SW 1271 (cell line): Measurements from ENCODE around the gene DUSP11.
"Not testable (repeated sequence)": the region's sequence is repeated elsewhere in the genome, so short reads cannot be mapped to it uniquely, and the experiment has no call there.

Experiments used
- DNase-seq, 2 experiments: peaks; one replicate each; lab custom pipeline; 2025; lab: John Stamatoyannopoulos, UW

DUSP11 gene

DNA sequence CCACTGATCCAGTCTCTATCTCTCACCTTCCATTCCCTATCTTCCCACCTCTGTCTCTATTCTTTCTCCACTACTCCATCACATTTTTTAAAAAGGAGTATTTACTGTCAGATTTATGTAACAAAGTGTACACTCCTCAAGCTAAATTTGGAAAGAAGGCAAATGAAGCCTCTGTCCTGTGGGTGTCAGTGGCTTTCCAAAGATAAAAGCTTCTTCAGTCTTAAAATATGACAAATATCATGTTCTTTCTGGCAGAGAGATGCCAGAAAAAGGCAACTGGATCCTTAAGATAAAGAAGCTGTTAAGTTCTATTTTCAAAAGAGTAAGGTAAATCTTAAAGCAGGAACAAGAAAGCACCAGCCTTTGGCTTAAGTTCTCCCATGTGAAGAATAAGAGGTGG is 7.1 kb downstream of the DUSP11 start:
- no peak for DNase-seq

DNA sequence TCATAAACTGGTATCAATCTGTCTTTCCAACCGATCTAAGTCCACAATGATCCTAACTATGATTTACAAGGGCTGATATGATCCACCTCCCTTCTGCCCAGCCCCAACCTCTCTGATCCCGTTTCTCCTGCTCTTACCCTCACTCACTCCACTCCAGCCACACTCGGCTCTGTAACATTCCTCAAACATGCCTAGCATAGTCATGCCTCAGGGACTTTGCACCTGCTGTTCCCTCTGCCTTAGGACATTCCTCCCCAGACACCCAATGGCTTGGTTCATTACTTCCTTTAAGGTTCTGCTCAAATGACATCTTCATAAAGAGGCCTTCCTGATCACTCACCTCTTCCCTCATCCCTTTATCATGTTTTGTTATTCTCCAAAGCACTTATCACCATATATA is 9.2 kb downstream of the DUSP11 start:
- no peak for DNase-seq

GRCh38 chr2:73766994-73767393 is 12.9 kb downstream of the DUSP11 start:
- DNase-seq = no peak

DNA sequence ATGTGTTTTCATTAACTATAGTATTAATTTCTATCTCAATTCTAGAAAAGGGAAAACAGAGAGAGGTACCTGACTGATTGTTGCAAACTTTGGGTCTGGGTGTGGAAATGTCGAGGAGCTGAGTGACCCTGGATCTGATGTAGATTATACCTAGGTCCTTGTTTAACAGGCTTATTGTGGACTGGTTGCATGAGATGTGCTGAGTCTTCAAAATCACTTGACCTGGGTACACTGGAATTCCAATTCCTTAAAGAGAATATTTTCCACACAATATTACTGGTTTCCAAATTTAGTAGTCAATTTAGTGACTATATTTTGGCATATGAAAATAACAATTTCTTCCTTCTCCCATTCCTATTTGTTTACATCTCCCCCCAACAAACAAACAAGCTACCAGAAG is 13.6 kb downstream of the DUSP11 start:
- DNase-seq = no peak

GRCh38 chr2:73764945-73765344 is 15.0 kb downstream of the DUSP11 start:
- no peak for DNase-seq

DNA sequence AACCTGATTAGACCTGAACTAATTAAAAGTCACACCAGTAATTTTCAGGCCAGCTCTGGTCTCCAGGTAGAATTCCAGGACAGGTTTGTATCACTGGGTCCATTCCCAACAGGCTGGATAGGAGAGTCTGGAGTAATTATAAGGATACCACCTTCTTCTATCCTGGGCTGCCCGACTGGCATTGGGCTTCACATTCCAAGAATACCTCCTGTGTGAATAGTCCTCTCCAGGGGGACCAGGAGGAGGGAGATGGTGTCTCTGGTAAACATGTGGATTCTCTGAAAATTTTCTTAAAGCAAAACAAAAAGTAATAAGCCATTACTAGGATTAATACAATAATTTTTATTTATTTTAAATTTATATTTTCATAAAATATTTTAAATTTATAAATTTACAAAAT is 17.3 kb downstream of the DUSP11 start:
- peak in 1 of 2 experiments; percentile 19 for DNase-seq

- DNase-seq = no peak
Measured at GRCh38 chr2:73759904-73760303, 20.0 kb downstream of the DUSP11 start.

DNA sequence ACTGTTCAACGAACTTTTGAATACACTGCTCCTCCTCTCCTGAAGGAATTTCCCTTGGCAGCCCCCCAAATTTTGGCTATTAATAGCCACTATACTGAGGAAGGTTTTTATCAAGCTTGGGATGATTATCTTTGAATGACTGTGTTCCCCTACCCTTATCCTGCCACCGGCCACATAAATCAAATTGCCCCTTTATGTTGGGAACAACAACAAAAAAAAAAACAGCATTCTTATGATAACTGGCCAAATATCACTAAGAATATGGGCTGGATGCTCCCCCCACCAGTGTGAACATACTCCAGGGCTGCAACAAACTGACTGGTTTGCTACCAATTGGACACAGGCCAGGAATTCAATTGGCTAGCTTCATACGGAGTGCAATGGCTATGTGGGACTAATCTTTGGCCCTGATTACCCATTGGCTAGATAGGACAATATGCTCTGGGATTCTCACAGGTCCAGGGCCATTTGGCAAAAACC is 20.6 kb downstream of the DUSP11 start:
- no peak for DNase-seq

GRCh38 chr2:73754332-73754731 is 25.6 kb downstream of the DUSP11 start:
- not testable (repeated sequence) for DNase-seq

DNA sequence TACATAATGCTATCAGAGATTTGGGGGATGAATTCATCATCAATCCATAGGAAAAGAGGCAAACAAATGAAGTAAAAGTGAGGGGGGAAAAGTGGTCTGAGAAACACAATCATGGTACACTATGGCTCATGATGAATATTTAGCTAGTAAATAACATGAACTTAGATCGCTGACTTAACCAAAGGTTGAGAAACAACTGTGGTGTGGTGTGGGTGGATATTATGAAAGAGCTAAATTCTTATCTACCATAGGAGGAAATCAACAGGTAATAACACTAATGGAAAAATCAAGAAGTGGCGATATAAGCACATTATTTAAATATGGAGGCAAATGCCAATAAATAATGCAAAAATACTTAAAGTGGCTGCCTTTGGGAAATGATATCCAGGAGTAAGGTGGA is 30.6 kb downstream of the DUSP11 start:
- no peak for DNase-seq

DNA sequence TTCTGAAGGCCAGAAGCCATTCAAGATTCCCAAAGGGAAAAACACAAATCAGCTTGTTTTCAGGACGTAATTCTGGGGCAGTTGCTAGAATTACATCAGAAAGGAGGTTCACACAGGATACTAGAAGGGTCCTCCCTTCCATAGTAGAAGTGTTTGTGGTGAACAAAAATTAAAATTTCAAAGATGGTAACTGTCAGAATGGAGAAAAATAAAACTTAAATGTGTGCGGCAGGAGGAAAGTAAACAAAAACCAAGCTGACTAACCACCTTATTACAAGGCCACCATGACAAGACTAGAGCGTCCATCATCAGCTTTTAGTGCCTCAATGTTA is 33.1 kb downstream of the DUSP11 start:
- DNase-seq = no peak

DNA sequence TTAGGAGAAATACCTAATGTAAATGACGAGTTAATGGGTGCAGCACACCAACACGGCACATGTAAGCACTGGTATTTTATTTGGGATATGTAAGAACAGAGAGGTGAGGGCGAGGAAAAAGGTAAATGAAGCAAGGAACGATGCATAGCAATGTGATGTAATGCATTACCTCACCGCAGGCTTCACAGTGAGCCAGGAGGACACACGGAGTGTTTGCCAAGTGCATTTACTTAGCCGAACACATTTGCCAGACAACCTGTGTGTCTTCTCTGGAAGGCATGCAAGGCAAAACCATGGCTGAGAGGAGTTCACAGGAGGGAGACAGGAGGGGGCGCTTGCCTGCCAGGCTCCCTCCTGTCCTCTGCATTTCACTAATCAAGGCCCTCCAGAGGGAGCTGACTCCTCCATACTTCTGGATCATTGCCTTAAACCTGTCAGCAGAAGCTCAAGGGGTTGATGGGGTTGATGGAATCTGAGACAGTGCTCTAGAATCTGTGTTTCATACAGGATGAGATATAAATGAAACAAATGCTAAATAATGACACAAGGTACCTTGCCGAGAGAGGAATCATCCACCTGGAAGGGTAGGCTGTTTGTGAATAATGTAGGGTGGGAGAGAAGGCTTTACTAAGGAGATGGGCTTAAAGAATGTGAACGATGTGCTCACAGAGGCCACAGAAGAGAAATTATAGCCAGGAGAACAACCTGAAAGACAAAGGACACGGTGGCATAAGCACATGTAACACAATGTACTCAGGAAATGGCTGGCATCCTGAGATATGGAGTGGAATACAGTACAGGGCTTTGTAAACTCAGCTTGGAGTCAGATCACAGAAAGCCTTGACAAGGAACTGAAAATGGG is 33.7 kb downstream of the DUSP11 start:
- no peak for DNase-seq

- DNase-seq = no peak
Measured at GRCh38 chr2:73740767-73741166, 39.1 kb downstream of the DUSP11 start.

GRCh38 chr2:73739101-73739500 is 40.8 kb downstream of the DUSP11 start:
- DNase-seq = no peak

DNA sequence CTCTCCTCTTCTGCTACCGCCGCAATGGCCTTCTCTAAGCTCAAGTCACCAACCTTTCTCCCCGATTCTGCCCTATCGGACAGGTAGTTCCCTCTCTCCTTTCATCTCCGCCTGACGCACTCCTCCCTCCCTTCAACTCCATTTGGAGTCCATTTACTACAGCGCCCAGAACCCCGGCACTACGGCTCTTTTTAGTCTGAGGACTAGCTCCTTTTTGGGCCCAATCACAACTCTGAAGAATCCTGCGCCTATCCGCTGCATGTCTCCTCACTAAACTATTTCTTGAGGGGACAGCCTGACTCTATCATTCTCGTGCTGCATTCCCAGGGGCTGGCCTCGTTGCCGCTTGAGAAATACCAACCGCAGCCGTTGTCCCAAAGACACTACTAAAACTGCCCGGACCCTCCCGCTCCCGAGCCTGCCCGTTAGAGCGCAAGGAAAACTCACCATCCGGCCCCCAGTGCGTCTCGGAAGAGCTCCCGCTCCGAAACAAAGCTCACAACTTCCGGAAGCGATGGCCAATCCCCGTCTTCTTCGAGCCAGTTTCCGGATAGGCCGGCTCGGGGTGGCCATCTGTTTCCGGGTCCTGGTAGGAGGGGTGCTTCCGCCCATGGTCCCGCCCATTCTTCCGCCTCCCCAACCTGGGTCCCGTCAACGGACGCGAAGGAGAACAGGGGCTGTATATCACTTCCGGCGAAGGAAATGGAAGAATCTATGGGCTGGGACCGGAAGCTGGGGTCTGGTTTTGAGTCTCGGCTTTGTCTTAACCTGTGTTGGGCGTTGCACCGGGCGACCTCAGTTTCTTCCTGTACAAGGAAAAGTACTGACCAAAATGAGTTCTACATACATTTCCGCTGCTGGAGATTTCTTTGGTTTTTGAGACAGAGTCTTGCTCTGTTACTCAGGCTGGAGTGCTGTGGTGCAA is 42.8 kb downstream of the DUSP11 start, which contains the start of gene TPRKB:
Gene TPRKB (minus strand): TSS at position 491 of the 925 bp plus-strand sequence. CDS start 2,776 bp downstream, outside the sequence.
- peak; percentile 88 to 97 for DNase-seq

DNA sequence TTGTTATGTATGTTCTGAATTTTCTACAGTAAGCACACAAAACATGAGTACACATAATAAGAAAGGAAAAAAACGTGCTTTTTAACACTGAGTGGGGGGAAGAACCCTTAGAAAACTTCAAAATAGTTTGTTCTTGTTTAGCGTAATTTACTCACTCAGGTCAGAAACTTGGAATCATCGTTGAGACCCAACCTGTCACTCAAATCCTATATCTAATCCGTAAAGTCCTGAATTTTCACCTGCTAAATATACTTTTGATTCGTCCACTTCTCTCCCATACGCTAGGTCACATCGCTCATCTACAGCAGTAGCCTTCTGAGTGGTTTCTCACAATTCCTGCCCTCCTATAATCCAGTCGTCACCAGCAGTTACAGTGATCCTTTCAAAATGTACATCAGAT is 43.5 kb downstream of the DUSP11 start:
- DNase-seq = no peak

DNA sequence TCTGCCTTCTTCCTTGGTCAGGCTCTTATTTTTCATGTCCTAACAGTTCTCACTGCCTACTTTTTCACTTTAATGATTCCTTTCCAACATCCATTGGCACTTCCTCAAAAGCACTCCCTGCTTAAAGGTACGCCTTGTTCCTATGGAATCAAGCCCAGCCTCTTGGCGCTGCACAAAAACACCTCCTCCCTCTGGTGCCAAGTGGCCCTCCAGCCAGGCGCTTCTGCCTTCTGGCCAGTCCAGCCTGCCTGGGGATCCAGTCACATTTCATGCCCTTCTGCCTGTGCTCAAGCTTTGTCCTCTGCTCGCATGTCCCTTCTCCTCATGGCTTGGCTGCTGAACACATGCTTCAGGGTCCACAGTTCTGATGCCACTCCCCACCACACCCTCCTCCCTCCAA is 49.1 kb downstream of the DUSP11 start:
- DNase-seq = no peak

GRCh38 chr2:73728711-73729110 is 51.2 kb downstream of the DUSP11 start:
- no peak for DNase-seq

DNA sequence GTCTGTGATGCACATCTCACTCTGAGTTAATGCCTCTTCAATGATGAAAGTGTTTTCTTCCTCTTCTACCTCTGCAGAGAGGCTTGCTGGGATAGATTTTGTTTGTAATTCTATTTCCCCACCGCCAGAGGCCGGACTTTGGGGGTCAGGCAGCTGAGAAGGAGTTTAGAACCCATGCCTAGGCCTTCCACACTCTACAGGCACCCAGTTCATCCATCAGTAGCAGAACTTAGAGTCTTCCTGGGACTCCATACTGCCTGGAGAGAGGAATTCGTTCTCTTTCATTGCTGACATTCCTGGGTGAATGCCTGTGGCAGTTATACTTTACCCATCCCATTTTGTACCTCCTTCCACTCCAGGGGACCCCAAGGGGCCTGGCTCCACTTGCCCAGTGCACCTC is 51.9 kb downstream of the DUSP11 start:
- no peak for DNase-seq

- DNase-seq = not testable (repeated sequence)
Measured at GRCh38 chr2:73726657-73727056, 53.2 kb downstream of the DUSP11 start.

- DNase-seq = no peak
Measured at GRCh38 chr2:73718851-73719621, 60.9 kb downstream of the DUSP11 start.

GRCh38 chr2:73718421-73718820 is 61.5 kb downstream of the DUSP11 start:
- no peak for DNase-seq
